Stimulated activated CD4-positive, alpha-beta T cell treated with anti-CD3 and anti-CD28 coated beads, Interleukin-2, amount 100 ng/mL, for 4 hours (primary cell): ENCODE results near the gene PDE3A.

Experiments
- DNase-seq: peaks from one replicate; pipeline ENCODE4 v3.0.0-alpha.2; 2020; ENCODE audit warnings: low read depth

Gene PDE3A

GRCh38 chr12:20495997-20496396, 127.7 kb downstream of the PDE3A start:
- DNase-seq: no peak

- DNase-seq: no peak
Observed at GRCh38 chr12:20497707-20498106, 129.4 kb downstream of the PDE3A start.

DNA sequence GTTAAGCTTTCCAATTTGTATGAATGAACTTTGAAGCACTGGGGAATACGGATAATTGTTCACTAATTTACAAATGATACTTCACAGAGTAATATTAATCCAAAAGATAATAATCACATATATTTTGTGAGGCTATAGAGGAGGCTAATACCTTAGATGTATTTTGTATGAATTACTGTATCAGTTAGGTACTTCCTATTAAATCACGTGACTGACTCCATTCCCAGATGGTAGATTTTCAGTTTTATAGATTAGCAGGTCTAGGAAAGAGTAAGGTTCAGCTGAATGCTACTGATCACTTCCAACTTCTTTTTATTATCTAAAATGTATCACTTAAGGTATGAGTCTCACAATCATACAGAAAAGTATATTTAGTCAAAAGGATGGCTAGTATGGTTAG, 133.6 kb downstream of the PDE3A start:
- DNase-seq: no peak

GRCh38 chr12:20503858-20504257, 135.5 kb downstream of the PDE3A start:
- DNase-seq: no peak

DNA sequence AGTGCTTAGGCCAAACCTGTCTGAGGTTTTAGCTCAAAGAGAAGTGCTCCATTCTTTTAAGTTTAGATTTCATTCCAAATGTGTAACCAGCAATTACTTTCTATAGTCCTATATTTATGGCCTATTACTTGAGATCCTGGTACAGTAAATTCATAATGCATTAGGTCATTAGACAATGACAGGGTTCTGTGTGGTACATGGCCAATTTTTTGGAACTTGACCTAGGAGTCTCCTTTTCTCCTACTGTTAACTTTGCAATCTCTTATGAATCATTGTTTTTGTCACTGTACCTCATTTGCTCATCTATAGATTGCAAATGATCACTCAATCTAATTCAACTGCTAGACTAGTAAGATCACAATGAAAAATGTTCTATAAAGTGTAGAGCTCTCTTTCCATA, 136.7 kb downstream of the PDE3A start:
- no peak for DNase-seq

DNA sequence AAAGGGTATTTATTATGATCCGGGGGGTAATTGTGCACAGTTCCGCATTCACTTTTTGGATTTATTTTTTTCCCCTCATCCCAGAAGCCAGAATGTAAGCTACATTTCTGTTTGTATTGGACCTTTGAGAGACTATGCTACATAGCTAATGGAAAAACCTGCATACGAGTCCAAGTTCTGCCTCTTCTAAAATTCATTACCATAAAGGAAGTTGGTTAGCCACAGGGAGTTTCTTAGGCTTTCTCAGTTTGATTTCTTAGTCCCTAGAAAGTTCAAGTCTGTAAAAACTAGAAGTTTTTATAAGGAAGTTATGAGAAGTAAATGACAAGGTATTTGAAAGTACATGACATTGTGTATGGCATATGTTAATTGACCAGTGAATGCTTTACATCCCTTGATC, 138.7 kb downstream of the PDE3A start:
- DNase-seq: no peak

DNA sequence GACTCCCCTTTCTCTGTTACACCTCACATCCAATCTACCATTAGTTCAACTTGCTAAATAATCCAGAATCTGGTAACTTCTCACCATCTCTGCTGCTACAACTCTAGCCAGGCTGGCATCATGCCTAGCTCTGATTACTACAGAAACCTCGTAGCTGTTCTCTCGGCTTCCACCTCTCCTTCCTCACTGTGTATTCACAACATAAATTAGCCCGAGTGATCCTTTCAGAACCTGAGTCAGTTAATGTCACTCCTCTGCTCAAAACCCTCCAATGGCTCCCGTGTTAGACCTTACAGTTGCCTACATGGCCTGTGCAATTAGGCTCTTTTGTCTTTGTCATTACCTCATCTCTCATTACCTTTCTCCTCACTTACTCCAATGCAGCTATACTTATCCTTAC, 139.4 kb downstream of the PDE3A start:
- DNase-seq: no peak

DNA sequence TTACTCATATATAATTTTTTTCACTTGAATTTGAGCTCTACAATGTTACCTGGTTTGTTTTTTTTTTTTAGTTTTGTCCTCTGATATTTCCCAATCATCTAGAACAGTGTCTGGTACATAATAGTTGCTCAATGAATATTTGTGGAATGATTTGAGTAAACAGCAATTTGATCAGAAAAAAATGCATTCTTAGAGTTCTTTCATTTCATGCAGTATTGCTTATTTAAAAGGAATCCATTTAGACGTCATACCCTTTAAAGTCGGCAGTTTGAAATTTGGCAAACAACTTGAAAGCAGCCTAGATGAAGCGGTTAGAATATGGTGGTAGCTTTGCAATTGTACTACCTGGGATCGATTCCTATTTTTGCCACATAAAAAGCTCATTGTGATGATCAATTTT, 140.0 kb downstream of the PDE3A start:
- DNase-seq: no peak

DNA sequence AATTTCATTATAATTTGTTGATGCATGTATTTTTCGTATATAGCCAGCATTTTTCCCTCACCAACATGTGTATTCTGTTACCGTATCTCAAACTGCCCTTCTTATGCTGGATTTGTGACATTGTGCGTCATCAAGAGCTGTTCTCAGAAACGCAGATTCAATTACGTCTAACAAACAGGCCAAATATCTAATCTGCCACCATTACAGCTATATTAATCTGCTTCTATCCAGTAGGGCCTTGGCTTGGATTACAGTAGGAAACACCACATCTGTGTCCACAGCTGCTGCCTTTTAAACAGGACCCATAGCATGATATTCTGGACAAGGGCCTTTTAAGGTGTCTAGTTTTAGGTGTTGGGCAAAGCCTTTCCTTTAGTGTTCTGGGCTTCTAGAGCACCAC, 140.6 kb downstream of the PDE3A start:
- no peak for DNase-seq

- DNase-seq: no peak
Observed at GRCh38 chr12:20510811-20511210, 142.5 kb downstream of the PDE3A start.

GRCh38 chr12:20513189-20513588, 144.9 kb downstream of the PDE3A start:
- DNase-seq: no peak

DNA sequence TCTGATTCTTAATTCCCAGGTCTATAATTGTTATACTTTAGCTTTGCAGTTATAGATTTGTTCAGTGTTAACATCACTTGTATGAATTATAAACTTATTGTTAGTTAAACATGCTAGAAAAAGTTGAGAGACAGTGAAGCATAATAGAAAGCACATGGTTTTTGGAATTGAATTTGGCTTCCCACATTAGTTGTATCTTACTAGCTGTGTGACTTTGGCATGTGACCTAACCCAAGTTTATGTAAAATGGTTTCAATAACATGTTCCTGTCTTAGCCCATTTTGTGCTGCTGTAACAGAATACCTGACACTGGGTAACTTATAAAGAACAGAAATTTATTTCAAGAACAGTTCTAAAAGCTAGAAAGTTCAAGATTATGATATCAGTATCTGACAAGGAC, 146.3 kb downstream of the PDE3A start:
- no peak for DNase-seq

DNA sequence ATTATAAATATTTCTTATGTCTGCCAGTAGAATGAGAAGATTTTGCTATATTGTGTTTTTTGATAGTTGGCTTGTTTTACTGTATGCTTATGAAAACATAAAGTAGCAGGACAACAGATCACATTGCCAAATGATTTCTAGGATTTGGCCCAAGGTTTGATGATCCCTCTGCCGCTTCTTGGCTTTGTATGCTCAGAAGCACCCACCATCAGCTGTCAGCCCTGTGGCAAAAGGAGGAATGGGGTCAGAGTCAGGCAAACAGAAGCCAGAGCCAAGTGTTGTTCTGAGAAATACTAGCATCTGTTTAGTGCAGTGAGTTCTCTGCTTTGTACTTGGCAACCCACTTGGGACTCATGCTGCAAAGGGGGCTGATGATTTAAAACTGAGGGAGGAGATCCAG, 152.2 kb downstream of the PDE3A start:
- no peak for DNase-seq

GRCh38 chr12:20523658-20524057, 155.3 kb downstream of the PDE3A start:
- no peak for DNase-seq

- no peak for DNase-seq
Observed at GRCh38 chr12:20524113-20524512, 155.8 kb downstream of the PDE3A start.

DNA sequence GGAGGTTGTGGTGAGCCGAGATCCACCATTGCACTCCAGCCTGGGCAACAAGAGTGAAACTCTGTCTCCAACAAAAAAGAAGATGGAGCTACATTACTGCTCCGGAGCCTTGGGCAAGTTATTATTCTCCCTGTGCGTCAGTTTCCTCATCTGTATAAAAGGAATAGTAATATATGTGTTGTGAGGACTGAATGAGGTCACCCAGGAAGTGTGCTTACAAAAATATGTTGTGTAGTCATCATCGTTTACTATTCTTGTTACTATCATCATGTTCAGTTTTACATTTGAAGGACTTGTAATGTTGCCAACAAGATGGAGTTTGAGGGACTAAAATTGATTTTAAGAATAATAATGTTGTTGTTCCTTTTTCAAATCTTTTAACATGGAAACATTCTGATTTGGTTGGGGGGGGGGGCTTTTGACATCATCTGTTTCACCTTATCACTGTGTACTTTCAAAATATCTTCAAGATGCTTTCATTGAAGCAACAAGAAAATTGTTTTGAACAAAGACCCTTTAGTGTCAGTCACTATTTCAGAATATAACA, 156.8 kb downstream of the PDE3A start:
- no peak for DNase-seq

DNA sequence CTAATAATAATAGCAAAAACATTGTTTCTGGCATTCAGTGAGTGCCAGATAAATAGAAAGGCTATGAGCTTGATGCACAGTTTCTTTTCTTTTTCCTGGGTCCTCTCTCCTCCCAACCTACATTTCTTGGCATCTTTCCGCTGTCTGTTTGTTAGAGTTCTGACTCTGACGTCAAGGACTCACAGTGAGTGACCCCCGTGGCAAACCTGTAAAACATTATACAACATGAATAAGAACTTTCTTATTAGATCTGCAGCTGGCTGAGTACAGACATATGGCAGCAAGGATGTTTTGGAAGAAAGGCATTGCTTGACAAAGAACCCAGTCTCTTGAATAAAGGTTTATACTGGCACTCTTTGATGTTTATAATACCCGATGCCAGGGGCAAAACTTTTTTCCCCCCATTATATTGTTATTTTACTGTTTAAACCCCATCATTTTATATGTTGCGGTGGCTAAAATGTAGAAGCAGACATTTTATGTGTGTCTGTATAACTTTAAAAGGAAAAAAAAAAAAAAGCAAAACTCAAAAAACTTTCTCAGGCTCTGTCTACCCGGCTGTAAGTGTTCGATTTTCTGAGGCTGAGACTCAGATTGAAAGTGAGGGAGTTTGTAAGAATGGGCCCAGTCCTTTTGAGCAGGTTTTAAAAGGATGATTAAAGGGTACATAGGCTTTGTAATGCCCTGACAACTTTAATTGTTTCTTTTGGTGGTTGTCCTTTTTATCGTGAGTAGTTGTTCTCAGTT, 159.3 kb downstream of the PDE3A start:
- no peak for DNase-seq

- DNase-seq: no peak
Observed at GRCh38 chr12:20528208-20528607, 159.9 kb downstream of the PDE3A start.

GRCh38 chr12:20546267-20546666, 177.9 kb downstream of the PDE3A start:
- no peak for DNase-seq

- no peak for DNase-seq
Observed at GRCh38 chr12:20547816-20548575, 179.7 kb downstream of the PDE3A start.

DNA sequence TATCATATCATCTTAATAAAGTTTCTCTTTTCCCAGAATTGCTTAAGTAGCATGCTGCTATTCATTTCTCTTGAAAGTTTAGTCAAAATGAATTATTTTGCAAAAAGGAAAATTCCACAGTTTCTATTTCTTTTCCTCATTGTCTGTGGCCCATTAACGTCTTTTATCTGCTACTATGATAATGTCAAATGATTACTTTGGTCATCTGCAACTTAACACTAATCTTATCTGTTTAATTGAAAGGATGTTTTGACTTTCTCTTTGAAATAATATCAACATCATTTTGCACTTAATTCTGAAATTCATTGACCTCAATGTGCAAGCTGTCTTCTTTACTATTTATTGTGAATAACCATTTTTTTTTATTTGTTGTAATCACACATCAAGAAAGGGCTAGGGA, 180.3 kb downstream of the PDE3A start:
- no peak for DNase-seq

DNA sequence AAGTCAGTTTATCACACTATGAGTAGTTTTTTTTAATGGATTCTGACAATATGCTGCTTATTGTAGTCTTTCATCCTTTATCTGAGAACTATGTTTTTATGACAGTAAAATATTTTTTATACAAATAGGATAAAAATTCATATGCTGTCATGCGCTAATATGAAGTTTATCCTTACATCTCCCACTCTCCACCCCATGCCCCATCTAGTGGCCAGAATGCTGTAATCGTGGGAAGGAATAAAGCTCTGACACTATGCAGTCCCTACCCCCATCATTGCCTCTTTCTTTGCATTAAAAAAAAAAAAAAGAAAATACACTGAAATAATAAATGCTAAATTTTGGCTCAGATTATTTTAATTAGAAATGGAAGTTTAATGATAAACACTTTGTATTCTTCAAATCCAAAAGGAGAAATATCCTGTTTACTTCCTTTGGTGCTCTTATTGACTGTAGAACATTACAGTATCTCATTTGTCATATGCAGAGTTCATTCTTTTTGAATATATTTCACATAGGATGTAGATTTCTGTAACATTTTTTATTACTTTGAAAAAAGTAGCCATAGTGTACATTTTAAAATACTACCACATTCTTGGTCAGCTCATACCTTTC, 180.9 kb downstream of the PDE3A start:
- no peak for DNase-seq
